ENCODE data around the gene GPATCH8.

GPATCH8 gene

GRCh38 chr17:44465897-44466296 is 37.3 kb downstream of the GPATCH8 start:
- in situ Hi-C loops (cut with MboI; ENCODE audit: low sequenced_read_pairs): no loop called here

- in situ Hi-C loops (cut with MboI; ENCODE audit: low sequenced_read_pairs): no loop called here
Measured at GRCh38 chr17:44465276-44465675, 37.9 kb downstream of the GPATCH8 start.

GRCh38 chr17:44464037-44464436 is 39.2 kb downstream of the GPATCH8 start:
- in situ Hi-C loops (cut with MboI; ENCODE audit: low sequenced_read_pairs): no loop called here

GRCh38 chr17:44451832-44452231 is 51.4 kb downstream of the GPATCH8 start:
- in situ Hi-C loops (cut with MboI; ENCODE audit: low sequenced_read_pairs): no loop called here

- in situ Hi-C loops (cut with MboI; ENCODE audit: low sequenced_read_pairs): no loop called here
Measured at GRCh38 chr17:44451016-44451627, 52.1 kb downstream of the GPATCH8 start.

GRCh38 chr17:44448412-44448811 is 54.8 kb downstream of the GPATCH8 start:
- in situ Hi-C loops (cut with MboI; ENCODE audit: low sequenced_read_pairs): no loop called here

GRCh38 chr17:44444735-44445105 is 58.5 kb downstream of the GPATCH8 start:
- in situ Hi-C loops (cut with MboI; ENCODE audit: low sequenced_read_pairs): no loop called here

GRCh38 chr17:44442806-44443205 is 60.4 kb downstream of the GPATCH8 start:
- in situ Hi-C loops (cut with MboI; ENCODE audit: low sequenced_read_pairs): no loop called here

GRCh38 chr17:44439168-44439567 is 64.0 kb downstream of the GPATCH8 start:
- in situ Hi-C loops (cut with MboI; ENCODE audit: low sequenced_read_pairs): no loop called here

- in situ Hi-C loops (cut with MboI; ENCODE audit: low sequenced_read_pairs): no loop called here
Measured at GRCh38 chr17:44438636-44439035, 64.6 kb downstream of the GPATCH8 start.

GRCh38 chr17:44436336-44436735 is 66.9 kb downstream of the GPATCH8 start:
- in situ Hi-C loops (cut with MboI; ENCODE audit: low sequenced_read_pairs): no loop called here

GRCh38 chr17:44432254-44433157 is 70.7 kb downstream of the GPATCH8 start:
- in situ Hi-C loops (cut with MboI; ENCODE audit: low sequenced_read_pairs): no loop called here

- in situ Hi-C loops (cut with MboI; ENCODE audit: low sequenced_read_pairs): no loop called here
Measured at GRCh38 chr17:44424828-44425461, 78.3 kb downstream of the GPATCH8 start.

- in situ Hi-C loops (cut with MboI; ENCODE audit: low sequenced_read_pairs): no loop called here
Measured at GRCh38 chr17:44417553-44417952, 85.7 kb downstream of the GPATCH8 start.

- in situ Hi-C loops (cut with MboI; ENCODE audit: low sequenced_read_pairs): no loop called here
Measured at GRCh38 chr17:44416558-44417289, 86.5 kb downstream of the GPATCH8 start.

GRCh38 chr17:44414394-44415155 is 88.6 kb downstream of the GPATCH8 start:
- in situ Hi-C loops (cut with MboI; ENCODE audit: low sequenced_read_pairs): no loop called here

- in situ Hi-C loops (cut with MboI; ENCODE audit: low sequenced_read_pairs): no loop called here
Measured at GRCh38 chr17:44409309-44410028, 93.7 kb downstream of the GPATCH8 start.

GRCh38 chr17:44408786-44409185 is 94.4 kb downstream of the GPATCH8 start:
- in situ Hi-C loops (cut with MboI; ENCODE audit: low sequenced_read_pairs): no loop called here

GRCh38 chr17:44402564-44403172 is 100.5 kb downstream of the GPATCH8 start:
- in situ Hi-C loops (cut with MboI; ENCODE audit: low sequenced_read_pairs): no loop called here
